Left cardiac atrium (tissue), 4 donors: ENCODE data around the gene TAF1B. TPM values are rescaled to one million over a fixed set of nuclear protein-coding genes. Genes with fewer than 3 reads are reported as not detected.
"Not testable (repeated sequence)": the region's sequence is repeated elsewhere in the genome, so short reads cannot be mapped to it uniquely, and the experiment has no call there.

Experiments
- ATAC-seq, 2 donors: fragments of 200-7000 bp; cut with Tn5 transposase; one replicate each; pipeline ENCODE4 v1.9.1; 2020; ENCODE audit warnings: mild to moderate bottlenecking in 2 of 2, moderate library complexity in 2 of 2
- DNase-seq: peaks from one replicate; pipeline ENCODE4 v3.0.0-alpha.2; 2020
- intact Hi-C, 2 donors: fragments of 100-400 bp; cut with DNase I; formaldehyde crosslinking; loops; one replicate each; pipeline versions ENCODE4 v1.14.1 to v1.15.1; 2022 to 2023
- total RNA-seq, 2 donors: library from RNA; stranded (reverse); fragmentation: NEBNext Ultra II Directional; extraction: Animal tissue kit (Norgen Biotek cat#: 25700); gene quantifications; one replicate each; pipeline ENCODE4 v1.2.1, GENCODE V29; 2021
- donor health status: DM: no; HTN: yes; CAD: no.
- donor health status: DM: no; HTN: yes; CAD: no; lungs with severe emphysema.
- donor health status: DM: yes; HTN: yes; CAD: no.
- donor health status: Dilated cardiomyopathy.

TAF1B gene
- total RNA-seq, 2 donors from 2014 or later = 8.1 to 11.0 TPM

DNA sequence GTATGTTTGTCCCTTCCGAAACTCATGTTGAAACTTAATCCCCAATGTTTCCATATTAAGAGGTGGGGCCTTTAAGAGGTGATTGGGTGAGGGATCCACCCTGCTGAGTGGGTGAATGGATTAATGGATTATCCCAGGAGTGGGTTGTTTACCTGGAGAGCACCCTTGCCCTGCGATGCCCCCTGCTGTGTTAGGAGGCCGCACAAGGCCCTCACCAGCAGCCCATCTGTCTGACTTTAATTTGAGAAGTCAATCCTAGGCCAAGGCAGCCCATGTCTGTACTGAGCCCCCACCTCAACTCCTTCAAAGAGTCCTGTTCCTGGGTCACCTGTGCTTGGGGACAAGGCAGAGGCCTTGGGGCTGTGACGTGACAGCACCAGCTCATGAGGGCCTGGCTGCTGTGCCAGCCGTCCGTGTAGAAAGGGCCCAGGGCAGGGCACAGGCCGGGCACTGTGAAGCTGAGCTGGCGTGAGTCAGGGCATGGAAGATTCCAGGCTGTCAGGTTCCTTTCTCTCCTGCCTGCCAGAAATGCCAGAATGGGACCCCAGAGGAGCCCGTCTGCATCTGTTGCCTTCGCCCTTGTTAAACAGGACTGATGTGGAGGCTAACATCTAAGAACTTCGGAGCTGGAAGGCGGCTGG is 21.3 kb upstream of the TAF1B start:
- ATAC-seq = no peak
- DNase-seq = no peak
- intact Hi-C loops = no loop called here

GRCh38 chr2:9824441-9824840 is 18.8 kb upstream of the TAF1B start:
- ATAC-seq (no peak), DNase-seq (no peak)
- intact Hi-C loops = no loop called here

GRCh38 chr2:9824956-9825720 is 18.1 kb upstream of the TAF1B start:
- intact Hi-C loops = no loop called here
- no peak for DNase-seq

DNA sequence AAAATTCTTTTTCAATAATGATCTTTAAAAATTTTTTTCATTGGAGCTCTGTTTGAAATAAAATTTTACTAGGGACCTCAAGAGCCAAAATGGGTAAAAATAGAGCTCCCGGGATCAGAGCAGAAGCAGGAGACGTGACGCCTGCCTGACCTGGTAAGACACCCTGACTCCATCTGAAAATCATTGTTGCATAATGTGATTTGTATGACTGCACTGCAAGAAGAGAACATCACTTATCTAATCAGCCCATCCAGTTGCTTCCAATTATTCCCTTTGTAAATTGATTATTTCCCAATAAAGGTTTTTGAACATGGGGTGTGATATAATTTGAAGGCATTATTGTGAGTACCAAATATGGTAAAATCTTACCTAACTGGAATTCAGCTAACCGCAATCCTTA is 17.1 kb upstream of the TAF1B start:
- DNase-seq = no peak
- ATAC-seq = no peak
- intact Hi-C loops = no loop called here

More at GRCh38 chr2:9824956-9825720, 18.1 kb upstream of the TAF1B start:
- no peak for ATAC-seq

DNA sequence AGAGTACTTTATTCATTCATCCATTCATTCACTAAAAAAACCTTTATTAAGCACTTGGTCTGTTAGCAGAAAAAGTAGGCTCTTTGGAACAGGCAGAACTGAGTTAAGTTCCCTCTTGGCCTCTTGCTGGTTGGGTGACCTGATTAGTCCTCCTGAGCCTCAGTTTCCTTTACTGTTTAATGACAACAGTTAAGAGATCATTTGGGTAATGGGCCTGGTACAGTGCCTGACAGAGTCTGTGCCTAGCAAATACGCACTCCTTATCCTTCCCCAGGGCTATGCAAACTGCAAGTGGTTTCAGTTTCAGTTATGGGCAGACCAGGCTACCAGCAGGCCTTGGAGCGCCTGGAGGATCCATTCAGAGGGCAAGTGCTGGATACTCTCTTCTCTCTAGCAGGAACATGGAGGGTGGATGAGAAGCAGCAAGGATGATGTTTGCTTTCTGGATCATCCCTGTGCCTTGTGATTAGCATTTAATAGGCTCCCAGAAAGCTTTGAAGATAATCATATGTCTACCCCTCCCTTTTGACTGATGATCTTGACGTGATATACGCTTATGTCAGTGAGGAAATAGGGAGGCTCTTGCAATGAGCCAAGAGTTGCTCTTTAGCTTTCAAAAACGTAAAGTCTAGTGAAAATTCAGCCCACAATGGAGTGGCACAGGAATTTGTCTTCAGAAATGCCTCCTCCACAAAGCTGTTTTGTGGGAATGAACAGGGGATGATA is 12.4 kb upstream of the TAF1B start:
- intact Hi-C loops = no loop called here
- DNase-seq = no peak

GRCh38 chr2:9831670-9832069 is 11.6 kb upstream of the TAF1B start:
- no peak for ATAC-seq
- DNase-seq = no peak
- intact Hi-C loops = no loop called here

More for the DNA sequence above, 12.4 kb upstream of the TAF1B start:
- no peak for ATAC-seq

- DNase-seq = no peak
These were observed 10.7 kb upstream of the TAF1B start for GRCh38 chr2:9832586-9832985.

GRCh38 chr2:9835068-9835467 is 8.2 kb upstream of the TAF1B start:
- DNase-seq, ATAC-seq, intact Hi-C loops: not testable (repeated sequence)

More at GRCh38 chr2:9832586-9832985, 10.7 kb upstream of the TAF1B start:
- intact Hi-C loops = no loop called here
- no peak for ATAC-seq

GRCh38 chr2:9836074-9836473 is 7.2 kb upstream of the TAF1B start:
- DNase-seq = no peak
- no peak for ATAC-seq

DNA sequence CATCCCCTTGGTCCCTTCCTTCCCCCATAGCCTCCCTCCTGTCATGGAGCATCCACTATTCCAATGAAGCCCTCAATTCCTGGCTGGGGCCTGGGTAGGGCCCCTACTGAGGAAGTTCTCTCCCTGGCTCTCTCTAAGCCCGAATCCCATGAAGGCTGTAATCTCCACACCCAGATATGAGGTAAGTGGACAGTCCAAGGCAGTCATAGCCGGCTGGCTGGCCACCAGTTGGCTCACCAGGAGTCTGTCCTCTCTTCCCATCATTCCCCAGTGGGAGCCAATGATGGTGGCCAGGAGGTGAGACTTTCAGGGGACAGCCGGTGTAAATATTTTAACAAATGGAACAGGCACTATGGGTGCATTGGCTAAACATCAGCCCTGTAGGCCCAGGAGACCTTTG is 6.8 kb upstream of the TAF1B start:
- intact Hi-C loops = no loop called here
- no peak for ATAC-seq
- no peak for DNase-seq

More at GRCh38 chr2:9836074-9836473, 7.2 kb upstream of the TAF1B start:
- intact Hi-C loops = no loop called here

DNA sequence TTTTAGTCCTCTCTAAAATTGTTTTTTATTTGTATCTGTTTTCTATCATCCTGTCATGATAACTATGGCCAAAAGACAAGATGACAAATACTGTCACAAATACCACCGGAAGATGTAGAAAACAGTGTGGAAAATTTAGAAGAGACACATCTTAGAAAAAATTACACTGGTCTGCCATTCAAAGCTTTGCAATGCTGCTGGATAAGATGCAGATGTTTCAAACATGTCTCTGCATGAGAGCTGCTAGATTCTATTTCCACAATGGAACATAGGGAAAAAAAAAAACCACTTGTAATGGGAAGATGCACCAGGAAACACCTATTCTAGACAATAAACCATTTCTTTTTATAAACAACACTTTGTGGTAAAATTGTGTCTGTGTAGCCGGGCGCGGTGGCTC is 5.8 kb upstream of the TAF1B start:
- intact Hi-C loops = no loop called here
- DNase-seq (no peak), ATAC-seq (no peak)

DNA sequence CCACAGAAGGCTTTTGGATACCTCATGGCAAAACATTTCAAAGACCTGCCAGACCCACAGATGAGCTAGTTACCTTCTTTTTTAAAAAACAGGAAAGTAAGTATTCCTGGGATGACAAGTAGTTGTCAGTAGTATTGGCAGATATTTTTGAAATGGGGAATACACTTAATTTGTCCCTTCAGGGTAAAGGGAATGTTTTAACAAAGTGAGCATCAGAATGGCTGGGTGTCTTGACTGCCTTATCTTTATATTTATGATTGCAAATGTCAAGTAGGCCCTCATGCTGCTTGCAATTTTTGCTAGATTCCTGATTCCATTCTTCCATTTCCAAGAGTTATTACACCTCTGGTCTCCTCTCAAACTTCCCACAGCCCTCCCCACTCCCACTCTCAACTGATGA is 4.9 kb upstream of the TAF1B start:
- no peak for ATAC-seq
- intact Hi-C loops = no loop called here
- no peak for DNase-seq

- DNase-seq = no peak
- ATAC-seq = no peak
- intact Hi-C loops = no loop called here
These were observed 616 bp upstream of the TAF1B start for GRCh38 chr2:9842487-9843228.

DNA sequence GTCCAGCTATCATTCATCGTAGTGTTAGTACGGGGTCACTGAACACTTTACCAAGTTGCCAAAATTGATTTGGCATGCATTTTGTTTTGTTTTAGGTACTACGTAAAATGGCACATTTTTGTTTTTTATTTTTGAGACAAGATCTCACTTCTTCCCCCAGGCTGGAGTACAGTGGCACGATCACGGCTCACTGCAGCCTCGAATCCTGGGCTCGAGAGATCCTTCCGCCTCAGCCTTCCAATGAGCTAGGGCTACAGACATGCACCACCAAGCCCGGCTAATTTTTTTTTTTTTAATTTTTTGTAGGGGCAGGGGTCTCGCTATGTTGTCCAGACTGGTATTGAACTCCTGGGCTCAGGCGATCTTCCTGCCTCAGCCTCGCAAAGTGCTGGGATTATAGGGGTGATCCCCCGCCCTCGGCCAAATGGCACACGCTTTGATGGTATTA is 786 bp downstream of the TAF1B start:
- intact Hi-C loops = no loop called here
- ATAC-seq = no peak

GRCh38 chr2:9844576-9844975 is 1.3 kb downstream of the TAF1B start:
- intact Hi-C loops = no loop called here
- ATAC-seq (no peak), DNase-seq (no peak)

More for the DNA sequence above, 786 bp downstream of the TAF1B start:
- no peak for DNase-seq

DNA sequence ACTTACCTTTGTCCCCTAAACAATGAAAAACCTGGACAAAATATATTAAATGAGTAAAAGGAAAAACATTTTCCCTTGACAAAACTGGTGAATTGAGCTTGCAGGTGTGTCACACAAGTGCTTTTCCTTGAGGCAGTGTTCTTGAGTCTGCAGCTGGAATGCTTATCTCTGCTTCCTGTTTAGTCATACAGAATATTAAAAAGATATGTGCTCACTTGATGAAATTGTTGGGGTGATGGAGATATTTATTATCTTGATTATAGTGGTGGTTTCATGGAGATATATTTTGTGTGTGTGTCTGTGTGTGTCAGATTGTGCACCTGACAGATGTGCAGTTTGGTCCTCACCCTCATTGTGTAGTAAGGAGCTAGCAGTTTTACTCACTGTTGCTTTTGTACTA is 3.3 kb downstream of the TAF1B start:
- intact Hi-C loops = no loop called here
- ATAC-seq (no peak), DNase-seq (no peak)

DNA sequence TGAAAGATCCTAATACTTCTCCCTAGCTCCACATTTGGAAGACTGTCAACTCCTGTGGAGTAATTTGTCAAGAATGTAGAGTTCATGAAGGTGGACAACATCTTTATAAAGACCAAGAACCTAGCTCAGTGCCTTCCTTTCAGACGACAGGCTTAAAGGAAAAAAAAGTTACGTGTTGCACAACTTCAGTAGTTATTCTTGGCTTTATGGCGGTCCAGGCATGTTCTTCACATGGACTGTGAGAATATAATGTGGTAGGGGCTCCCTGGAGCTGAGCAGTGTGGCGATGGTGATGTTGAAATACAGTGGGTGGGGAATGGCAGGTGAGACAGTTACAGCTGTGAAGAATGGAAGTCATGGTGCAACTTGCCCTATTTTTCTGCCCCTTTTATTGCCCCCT is 3.9 kb downstream of the TAF1B start:
- intact Hi-C loops = no loop called here
- no peak for ATAC-seq
- DNase-seq = no peak

DNA sequence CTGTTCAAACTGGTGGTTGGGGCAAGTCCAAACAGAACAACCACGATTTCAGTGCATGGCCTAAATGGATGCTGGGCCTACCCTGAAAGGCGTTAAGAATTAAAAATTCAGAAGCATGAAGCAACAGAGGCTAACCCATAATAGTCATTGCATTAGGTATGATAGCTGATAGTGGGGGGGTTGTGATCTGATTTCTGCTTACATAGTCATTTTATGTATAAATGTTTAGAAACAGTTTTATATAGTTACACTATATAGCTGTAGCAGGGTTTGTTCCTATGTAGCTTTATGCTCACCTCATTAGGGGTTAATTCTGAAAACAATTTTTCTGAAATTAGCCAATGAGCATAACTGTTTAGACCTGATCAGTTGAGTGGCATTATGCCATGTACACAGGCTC is 9.6 kb downstream of the TAF1B start:
- DNase-seq (no peak), ATAC-seq (no peak)
- intact Hi-C loops = loop anchor here in 1 of 2 donors (10.0 kb wide), 1 partner anchor 112 kb away; no protein-coding TSS in a partner anchor
